Measurements from ENCODE around the gene IGF1R. TPM values are rescaled to one million over a fixed set of nuclear protein-coding genes. Genes with fewer than 3 reads are reported as not detected.

IGF1R gene
- total and polyA plus RNA-seq, 12 donors: 8.6 to 138 (median 66.0) TPM

- Histone ChIP-seq H3K27ac (peak overlapping the region in 4 of 5 donors; percentile 74 to 94 (median 90)), H3K4me1 (replicated peaks in 1 of 2) (peaks cover 0 to 28% of the 10 kb centered on the region in 2 donors), H3K9me3 (replicated peaks in 1 of 3) (no peaks in the 10 kb centered on the region), H3K27me3 (peaks cover 22% of the 10 kb centered on the region), H3K4me3 (peak overlapping the region in 3 of 4 donors; percentile 46 to 96 (median 94)), H3K36me3 (replicated peaks in 1 of 2) (no peaks in the 10 kb centered on the region)
- WGBS, 4 donors: 0 to 2% (median 0%) methylated on average over 29 to 121 of the region's 121 CpGs
- no peak for TF ChIP-seq CTCF (IDR thresholded peaks at IDR 0.05)
- peak in 1 of 2 donors; percentile 76 for TF ChIP-seq POLR2A (IDR thresholded peaks at IDR 0.05)
- peak in 6 of 7 donors; percentile 59 to 66 (median 62) for DNase-seq
- intact Hi-C loops (cut with DNase I): loop anchor here (5.0 to 10.0 kb wide), 2 partner anchors 124 to 132 kb away; no protein-coding TSS in a partner anchor
Measured at GRCh38 chr15:98648654-98649471, 524 bp downstream of the IGF1R start.

- intact Hi-C loops (cut with DNase I): loop anchor here (5.0 to 10.0 kb wide), 3 partner anchors 125 to 132 kb away; no protein-coding TSS in a partner anchor
- H3K36me3 ChIP-seq (replicated peaks in 1 of 2): no peaks in the 10 kb centered on the region
- no peaks in the 10 kb centered on the region for H3K9me3 ChIP-seq (replicated peaks in 1 of 3)
- peaks cover 14% of the 10 kb centered on the region for H3K27me3 ChIP-seq
- H3K27ac ChIP-seq: peak overlapping the region; percentile 66 to 94 (median 85)
- H3K4me3 ChIP-seq: peak overlapping the region; percentile 86 to 98 (median 90)
- peak in 5 of 7 donors; percentile 34 to 52 (median 47) for DNase-seq
- 0 to 1% (median 0%) methylated on average over 51 to 94 of the region's 94 CpGs for WGBS, 4 donors
- peaks cover 0 to 31% of the 10 kb centered on the region in 2 donors for H3K4me1 ChIP-seq (replicated peaks in 1 of 2)
- TF ChIP-seq POLR2A (IDR thresholded peaks at IDR 0.05) (no peak), CTCF (IDR thresholded peaks at IDR 0.05) (peak in 5 of 6 experiments; percentile 12 to 40 (median 19))
Measured at GRCh38 chr15:98649472-98650416, 1.4 kb downstream of the IGF1R start.

- Histone ChIP-seq H3K27me3 (peaks cover 6% of the 10 kb centered on the region), H3K4me3 (peak overlapping the region; percentile 86 to 98 (median 90)), H3K9me3 (replicated peaks in 1 of 3) (no peaks in the 10 kb centered on the region), H3K4me1 (replicated peaks in 1 of 2) (peaks cover 0 to 31% of the 10 kb centered on the region in 2 donors), H3K27ac (peak overlapping the region; percentile 66 to 94 (median 85)), H3K36me3 (replicated peaks in 1 of 2) (no peaks in the 10 kb centered on the region)
- intact Hi-C loops (cut with DNase I): loop anchor here in 1 of 2 donors (10.0 kb wide), 1 partner anchor 124 kb away; no protein-coding TSS in a partner anchor
- TF ChIP-seq POLR2A (IDR thresholded peaks at IDR 0.05) (peak in 1 of 2 donors; percentile 65), CTCF (IDR thresholded peaks at IDR 0.05) (no peak)
- WGBS, 4 donors: 0 to 1% (median 1%) methylated on average over 32 to 51 of the region's 51 CpGs
- DNase-seq: peak; percentile 42 to 73 (median 61)
Measured at GRCh38 chr15:98650417-98651035, 2.2 kb downstream of the IGF1R start.

All from adrenal gland (tissue), 12 donors.